Activated CD4-positive, alpha-beta T cell treated with anti-CD3 and anti-CD28 coated beads, Interleukin-2, amount 50 U/mL, for 48 hours (primary cell): ENCODE results near the gene TMEM231.
A peak's percentile ranks its signal among the peaks of the same experiment; 100 is the strongest.
"Not testable (repeated sequence)": the region's sequence is repeated elsewhere in the genome, so short reads cannot be mapped to it uniquely, and the experiment has no call there.

ENCODE experiments used
- DNase-seq, 2 experiments: peaks; one replicate each; pipeline ENCODE4 v3.0.0-alpha.2; 2020

The TMEM231 gene

DNA sequence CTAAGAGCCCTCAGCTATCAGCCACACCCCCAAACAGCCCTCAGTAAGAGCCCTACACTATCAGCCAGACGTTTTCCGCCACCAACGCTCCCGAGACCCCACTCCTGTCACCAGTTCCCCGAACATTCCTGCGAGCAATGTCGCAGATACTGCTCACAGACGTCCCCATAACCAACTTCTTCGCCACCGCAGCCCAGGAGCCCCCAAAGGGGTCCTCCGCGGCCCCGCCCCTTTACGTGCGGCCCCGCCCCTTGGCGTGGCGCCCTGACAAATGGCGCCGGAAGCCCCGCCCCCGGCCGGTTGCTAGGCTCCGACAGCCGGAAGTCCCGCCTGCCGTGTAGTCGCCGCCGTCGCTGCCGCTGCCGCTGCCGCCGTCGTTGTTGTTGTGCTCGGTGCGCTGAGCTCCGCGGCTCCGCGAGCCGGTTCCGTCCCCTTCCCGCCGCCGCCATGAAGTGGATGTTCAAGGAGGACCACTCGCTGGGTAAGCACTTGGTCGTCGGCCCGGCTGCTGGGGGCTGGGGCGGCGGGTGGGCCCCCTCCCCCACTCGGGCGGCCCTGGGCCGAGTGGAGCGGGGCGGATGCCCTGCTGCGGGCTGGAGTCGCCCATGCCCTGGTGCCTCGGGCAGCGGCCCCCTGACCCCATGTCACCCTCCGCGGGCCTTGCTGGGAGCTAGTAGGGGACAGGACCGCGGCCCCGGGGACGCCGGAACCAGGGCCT lies 10.1 kb upstream of the TMEM231 start, which contains the start of gene GABARAPL2:
GABARAPL2 (plus strand) TSS at position 340 of the 718 bp plus-strand sequence; CDS start at position 448, 108 bp downstream.
- DNase-seq = peak; percentile 89 to 90

GRCh38 chr16:75565640-75566039 lies 9.6 kb upstream of the TMEM231 start:
- no peak for DNase-seq

DNA sequence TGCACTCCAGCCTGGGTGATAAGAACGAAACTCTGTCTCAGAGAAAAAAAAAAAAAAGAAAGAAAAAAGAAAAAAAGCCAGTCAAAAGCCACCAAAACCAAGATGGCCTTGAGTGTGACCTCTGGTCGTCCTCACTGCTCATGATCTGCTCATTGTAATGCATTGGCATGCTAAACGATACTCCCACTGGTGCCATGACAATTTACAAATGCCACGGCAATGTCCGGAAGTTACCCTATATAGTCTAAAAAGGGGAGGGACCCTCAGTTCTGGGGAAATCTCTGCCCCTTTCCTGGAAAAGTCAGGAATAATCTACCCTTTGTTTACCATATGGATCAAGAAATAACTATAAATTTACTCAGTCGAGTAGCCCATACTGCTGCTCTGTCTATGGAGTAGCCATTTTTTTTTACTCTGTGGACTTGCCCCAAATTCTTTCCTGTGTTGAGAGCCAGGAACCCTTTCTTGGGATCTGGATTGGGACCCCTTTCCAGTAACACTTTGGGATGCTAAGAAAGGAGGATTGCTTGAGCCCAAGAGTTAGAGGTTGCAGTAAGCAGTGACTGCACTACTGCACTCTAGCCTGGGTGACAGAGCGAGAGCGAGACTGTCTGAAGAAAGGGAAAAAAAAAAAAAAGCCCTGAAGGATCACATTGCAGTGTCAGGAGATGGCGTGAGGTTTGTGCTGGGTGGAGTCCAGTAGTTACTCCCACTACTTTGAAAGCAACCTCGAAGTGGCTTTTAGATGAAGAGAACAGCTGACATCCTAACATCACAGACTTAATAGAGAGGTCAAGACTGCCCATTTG lies 3.7 kb upstream of the TMEM231 start:
- DNase-seq = no peak

- DNase-seq = no peak
Observed at GRCh38 chr16:75558846-75559401, 2.9 kb upstream of the TMEM231 start.

DNA sequence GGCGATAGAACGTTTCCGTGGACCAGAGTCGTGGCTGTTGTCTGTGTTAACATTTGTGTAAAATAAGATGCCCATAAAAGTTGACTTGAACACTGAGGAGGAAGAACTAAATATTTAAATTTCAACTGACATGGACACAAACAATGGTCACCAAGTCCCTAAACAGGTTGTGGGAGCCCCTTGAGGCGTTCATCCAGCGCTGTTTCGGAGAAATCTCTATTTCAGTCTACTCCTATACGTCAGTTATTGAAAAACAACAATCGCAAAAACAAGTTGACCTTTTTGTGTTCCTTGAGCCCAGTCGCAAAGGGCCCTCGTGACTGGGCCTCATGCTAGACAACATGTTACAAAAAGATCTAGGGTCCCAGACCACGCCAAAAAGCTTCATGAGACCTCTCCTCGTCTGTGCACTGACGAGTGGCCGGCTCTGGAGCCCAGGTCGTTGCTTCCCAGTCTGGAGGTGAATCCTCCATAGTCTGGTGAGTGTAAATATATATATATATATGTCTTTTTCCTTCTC lies 439 bp upstream of the TMEM231 start:
- DNase-seq = no peak

- peak; percentile 23 to 45 for DNase-seq
Observed at GRCh38 chr16:75555213-75555706, 792 bp downstream of the TMEM231 start.

GRCh38 chr16:75552951-75553350 lies 3.1 kb downstream of the TMEM231 start:
- DNase-seq = no peak

DNA sequence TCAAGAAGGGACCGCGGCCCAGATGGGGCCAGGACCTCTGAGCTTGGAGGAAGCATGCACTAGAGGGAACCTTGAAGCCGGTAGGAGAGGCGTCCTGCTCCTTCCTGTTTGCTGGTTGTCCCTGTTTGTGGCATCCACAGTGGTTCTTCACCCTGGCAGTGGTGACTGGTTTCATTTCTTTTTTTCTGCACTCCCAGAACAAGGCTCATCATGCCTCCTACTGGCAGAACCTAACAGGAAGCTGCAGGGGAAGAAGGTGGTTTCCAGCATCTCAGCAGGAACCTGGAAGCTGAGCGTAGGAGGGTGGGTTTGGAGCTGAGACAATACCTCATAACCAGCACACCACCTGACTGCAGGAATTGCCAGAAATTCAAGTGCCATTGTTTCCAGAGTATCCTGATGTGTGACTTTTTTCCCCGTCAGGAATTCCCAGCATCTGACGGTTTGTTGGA lies 5.8 kb downstream of the TMEM231 start:
- peak; percentile 19 to 41 for DNase-seq

- DNase-seq = not testable (repeated sequence)
Observed at GRCh38 chr16:75548456-75548855, 7.6 kb downstream of the TMEM231 start.

DNA sequence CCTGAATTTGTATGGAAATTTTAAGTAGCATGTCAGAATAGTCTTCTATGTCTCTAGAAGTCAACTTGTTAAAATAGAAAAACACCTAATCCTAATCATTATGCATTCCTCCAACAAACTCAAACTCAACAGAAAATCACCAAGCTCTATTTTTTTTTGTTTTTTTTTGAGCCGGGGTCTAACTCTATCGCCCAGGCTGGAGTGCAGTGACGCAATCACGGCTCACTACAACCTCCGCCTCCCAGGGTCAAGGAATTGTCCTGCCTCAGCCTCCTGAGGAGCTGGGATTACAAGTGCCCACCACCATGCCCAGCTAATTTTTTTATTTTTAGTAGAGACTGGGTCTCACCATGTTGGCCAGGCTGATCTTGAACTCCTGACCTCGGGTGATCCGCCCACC lies 9.8 kb downstream of the TMEM231 start:
- DNase-seq = no peak

DNA sequence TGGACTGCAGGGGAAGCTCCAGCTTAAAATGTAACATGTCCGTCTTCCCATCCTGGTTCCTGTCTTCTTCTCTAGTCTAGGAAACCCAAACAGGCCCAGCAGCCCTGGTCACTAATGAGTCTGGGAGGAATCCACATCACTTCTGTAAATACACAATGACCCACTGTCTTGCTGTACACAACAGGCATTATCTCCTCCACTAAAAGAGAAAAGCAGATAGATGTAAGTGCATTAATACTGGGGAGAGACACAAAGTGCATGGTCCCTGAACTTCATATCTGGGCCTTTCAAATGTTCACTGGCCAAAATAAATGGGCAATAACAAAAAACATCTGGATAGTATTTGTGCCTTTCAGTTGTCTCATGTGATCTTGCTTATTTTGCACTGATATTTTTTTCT lies 10.2 kb downstream of the TMEM231 start:
- DNase-seq = not testable (repeated sequence)

GRCh38 chr16:75542462-75542861 lies 13.6 kb downstream of the TMEM231 start:
- DNase-seq = not testable (repeated sequence)

DNA sequence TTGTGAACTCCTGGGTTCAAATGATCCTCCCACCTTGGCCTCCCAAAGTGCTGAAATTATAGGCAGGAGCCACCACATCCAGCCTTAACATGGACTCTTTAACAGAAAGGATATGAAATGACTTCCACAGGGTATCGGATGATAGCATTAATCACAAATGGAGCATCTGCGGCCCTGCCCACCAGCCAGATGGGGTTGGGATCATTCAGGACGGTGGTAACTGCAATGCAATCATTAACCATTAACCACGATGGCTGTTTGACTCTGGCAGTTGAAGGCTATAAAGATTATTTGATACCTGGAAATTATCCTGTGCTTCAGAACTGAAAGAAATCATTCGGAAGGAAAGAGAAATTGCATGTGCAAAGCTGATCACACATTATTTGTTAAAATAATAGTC lies 14.8 kb downstream of the TMEM231 start:
- DNase-seq = no peak

GRCh38 chr16:75538882-75539565 lies 17.0 kb downstream of the TMEM231 start:
- DNase-seq = not testable (repeated sequence)

GRCh38 chr16:75537776-75538175 lies 18.3 kb downstream of the TMEM231 start:
- DNase-seq = no peak

GRCh38 chr16:75535901-75536300 lies 20.2 kb downstream of the TMEM231 start, which contains the start of gene CHST5:
Gene CHST5, minus strand, starts transcription at chr16:75536108. Its CDS starts 5,724 bp downstream, at chr16:75530384.
- DNase-seq = no peak

GRCh38 chr16:75535211-75535843 lies 20.7 kb downstream of the TMEM231 start:
- no peak for DNase-seq

DNA sequence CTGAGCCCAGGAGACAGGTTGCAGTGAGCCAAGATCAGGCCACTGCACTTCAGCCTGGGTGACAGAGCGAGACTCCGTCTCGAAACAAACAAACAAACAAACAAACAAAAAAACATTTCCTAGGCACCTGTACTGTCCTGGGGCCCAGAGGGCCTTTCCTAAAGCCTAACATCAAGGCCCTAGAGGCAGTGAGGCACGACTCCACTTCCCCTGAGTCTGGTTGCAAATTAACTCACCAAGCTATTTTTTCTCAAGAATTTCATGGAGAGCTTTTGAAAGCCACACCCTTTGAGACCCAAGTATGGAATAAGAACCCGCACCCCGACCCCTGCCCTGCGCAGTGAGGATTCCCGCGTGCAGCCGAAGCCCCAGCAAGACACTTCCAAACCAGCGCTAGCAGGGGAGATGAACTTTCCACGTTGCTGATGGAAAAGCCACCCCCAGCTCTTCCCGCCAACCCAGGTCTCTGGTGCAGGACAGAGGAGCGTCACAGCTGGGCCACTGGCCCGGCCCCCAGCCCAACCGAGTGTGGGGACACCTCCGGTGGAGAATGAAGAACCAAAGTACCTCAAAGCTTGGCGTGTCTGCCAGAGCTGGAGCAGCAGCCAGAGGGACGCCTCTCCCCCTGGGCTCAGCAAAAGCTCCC lies 21.4 kb downstream of the TMEM231 start:
- no peak for DNase-seq

- no peak for DNase-seq
Observed at GRCh38 chr16:75532791-75533190, 23.3 kb downstream of the TMEM231 start.

DNA sequence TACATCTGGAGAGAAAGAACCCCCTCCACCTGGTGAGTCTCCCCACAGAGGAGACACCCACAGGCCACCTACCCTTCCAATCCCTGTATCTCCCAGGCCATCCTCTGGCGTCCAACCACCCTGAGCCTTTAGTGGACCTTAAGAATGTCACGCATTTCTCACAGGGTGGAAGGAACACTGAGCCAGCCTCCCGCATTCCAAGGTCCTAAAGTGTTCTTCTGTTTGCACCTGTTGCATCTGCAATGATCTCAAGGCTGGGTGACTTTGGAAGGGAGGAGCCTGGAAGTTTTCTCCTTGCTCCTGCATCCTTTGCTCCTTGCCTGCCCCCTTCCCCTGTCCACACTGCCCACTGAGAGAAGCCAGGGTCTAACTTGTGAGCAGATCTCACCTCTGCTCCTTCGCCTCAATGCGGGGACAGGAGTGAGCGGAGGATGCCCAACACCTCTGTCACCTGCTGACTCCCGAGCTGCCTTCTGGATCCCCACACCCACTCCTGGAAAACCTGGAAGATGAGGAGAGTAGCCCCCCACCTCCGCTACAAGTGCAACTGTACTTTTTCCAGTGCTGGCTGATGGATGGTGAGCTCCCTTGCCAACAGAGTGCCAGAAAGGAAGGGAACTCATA lies 23.8 kb downstream of the TMEM231 start:
- no peak for DNase-seq

DNA sequence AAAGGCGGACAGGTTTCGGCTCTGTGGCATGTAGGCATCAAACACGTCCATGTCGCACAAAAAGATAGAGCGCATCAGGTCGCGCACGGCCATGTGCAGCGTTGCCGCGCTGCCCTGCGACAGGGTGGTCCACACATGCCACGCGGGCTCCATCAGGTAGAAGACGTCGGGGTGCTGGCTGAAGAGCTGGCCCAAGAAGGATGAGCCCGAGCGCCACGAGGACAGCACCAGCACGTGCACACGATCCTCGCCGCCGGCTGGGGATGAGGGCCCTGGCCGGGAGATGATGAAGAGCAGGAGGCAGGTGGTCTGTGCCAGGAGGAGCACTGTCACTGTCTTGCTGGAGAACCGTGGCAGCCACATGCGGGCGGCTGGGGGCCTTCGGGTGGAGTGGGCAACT lies 26.1 kb downstream of the TMEM231 start:
- no peak for DNase-seq
